ENCODE measurements around the gene YIPF1. TPM values are rescaled to one million over a fixed set of nuclear protein-coding genes. Genes with fewer than 3 reads are reported as not detected.

Gene YIPF1
- total RNA-seq, 1 donor from 2014 or later = 41.2 TPM

DNA sequence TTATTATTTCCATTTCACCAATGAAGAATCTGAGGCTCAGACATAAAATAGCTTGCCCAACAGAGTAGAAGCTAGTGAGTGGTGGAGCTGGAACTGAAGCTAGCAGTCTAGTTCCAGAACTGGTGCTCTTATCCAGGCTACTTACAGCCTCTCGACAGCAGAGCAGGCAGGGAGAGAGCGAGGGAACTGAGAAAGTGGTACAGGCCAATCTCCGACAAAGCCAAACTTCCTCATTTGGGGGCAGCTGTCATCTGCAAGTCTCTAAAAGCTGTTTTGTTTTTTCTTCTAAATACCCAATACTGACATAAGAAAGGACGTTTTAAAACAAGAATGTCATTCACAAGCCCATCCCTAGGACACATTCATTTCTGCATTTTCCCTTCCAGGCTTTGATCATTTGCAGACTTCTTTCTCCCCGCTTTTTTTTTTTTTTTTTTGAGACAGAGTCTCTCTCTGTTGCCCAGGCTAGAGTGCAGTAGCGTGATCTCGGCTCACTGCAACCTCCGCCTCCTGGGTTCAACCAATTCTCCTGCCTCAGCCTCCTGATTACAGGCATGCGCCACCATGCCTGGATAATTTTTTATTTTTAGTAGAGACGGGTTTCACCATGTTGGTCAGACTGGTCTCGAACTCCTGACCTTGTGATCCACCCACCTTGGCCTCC lies 20.0 kb downstream of the YIPF1 start:
- no peak for DNase-seq (ENCODE audit: low spot score)
- H4K20me1 ChIP-seq (ENCODE audit: low read depth) = no peaks in the 10 kb centered on the region
- no peaks in the 10 kb centered on the region for H3F3A ChIP-seq (ENCODE audit: low read depth)
- no peaks in the 10 kb centered on the region for H3K27me3 ChIP-seq
- no peak overlapping the region for H3K4me3 ChIP-seq
- no peaks in the 10 kb centered on the region for H3K79me2 ChIP-seq (ENCODE audit: low read depth)
- Mint-ChIP-seq H3K4me1 (no peaks in the 10 kb centered on the region), H3K27me3 (ENCODE audit: insufficient read depth, low read depth) (no peaks in the 10 kb centered on the region), H3K9me3 (no peaks in the 10 kb centered on the region), H3K27ac (no peak overlapping the region), H3K4me3 (no peak overlapping the region), H3K36me3 (peaks cover 18% of the 10 kb centered on the region)
- no peaks in the 10 kb centered on the region for H3K4me1 ChIP-seq
- no peaks in the 10 kb centered on the region for H3K36me3 ChIP-seq
- no peak overlapping the region for H3K4me2 ChIP-seq
- H3K27ac ChIP-seq = no peak overlapping the region
- no peak overlapping the region for H2AFZ ChIP-seq (replicated peaks)
- no peak overlapping the region for H3K9ac ChIP-seq
- H3K9me3 ChIP-seq (ENCODE audit: low read depth) = no peaks in the 10 kb centered on the region
- TF ChIP-seq, protein P1, sequence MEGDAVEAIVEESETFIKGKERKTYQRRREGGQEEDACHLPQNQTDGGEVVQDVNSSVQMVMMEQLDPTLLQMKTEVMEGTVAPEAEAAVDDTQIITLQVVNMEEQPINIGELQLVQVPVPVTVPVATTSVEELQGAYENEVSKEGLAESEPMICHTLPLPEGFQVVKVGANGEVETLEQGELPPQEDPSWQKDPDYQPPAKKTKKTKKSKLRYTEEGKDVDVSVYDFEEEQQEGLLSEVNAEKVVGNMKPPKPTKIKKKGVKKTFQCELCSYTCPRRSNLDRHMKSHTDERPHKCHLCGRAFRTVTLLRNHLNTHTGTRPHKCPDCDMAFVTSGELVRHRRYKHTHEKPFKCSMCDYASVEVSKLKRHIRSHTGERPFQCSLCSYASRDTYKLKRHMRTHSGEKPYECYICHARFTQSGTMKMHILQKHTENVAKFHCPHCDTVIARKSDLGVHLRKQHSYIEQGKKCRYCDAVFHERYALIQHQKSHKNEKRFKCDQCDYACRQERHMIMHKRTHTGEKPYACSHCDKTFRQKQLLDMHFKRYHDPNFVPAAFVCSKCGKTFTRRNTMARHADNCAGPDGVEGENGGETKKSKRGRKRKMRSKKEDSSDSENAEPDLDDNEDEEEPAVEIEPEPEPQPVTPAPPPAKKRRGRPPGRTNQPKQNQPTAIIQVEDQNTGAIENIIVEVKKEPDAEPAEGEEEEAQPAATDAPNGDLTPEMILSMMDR (IDR thresholded peaks at IDR 0.05) = no peak
- TF ChIP-seq EZH2phosphoT487 (IDR thresholded peaks at IDR 0.05) = no peak
- no peak for TF ChIP-seq EZH2 (IDR thresholded peaks at IDR 0.05)

DNA sequence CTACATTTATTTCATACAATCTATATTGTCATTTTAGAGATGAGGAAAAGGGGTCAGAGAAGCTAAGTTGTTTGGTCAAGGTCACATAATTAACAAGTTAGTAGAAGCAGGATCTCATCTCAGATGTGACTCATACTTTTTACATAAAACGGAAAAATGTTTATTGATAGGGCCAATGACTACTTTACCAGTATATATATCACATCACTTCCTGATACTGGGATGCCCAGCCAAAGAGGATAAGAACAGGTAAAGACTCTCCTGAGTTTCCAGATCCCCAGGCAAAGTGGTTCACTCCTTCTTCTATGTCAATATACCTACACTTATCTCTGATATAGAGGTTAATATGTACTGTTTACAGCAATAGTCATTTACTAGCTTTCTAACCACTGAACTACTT lies 21.0 kb downstream of the YIPF1 start:
- Histone ChIP-seq H3K9ac (no peak overlapping the region), H3K79me2 (ENCODE audit: low read depth) (no peaks in the 10 kb centered on the region), H2AFZ (replicated peaks) (no peak overlapping the region), H3F3A (ENCODE audit: low read depth) (no peaks in the 10 kb centered on the region), H3K27me3 (no peaks in the 10 kb centered on the region), H3K27ac (no peak overlapping the region), H4K20me1 (ENCODE audit: low read depth) (no peaks in the 10 kb centered on the region), H3K4me3 (no peak overlapping the region), H3K36me3 (no peaks in the 10 kb centered on the region), H3K9me3 (ENCODE audit: low read depth) (no peaks in the 10 kb centered on the region), H3K4me1 (no peaks in the 10 kb centered on the region), H3K4me2 (no peak overlapping the region)
- no peak overlapping the region for H3K27ac Mint-ChIP-seq
- peaks cover 18% of the 10 kb centered on the region for H3K36me3 Mint-ChIP-seq
- DNase-seq (ENCODE audit: low spot score) = no peak
- TF ChIP-seq EZH2phosphoT487 (IDR thresholded peaks at IDR 0.05) (no peak), EZH2 (IDR thresholded peaks at IDR 0.05) (no peak)
- TF ChIP-seq, protein P1 (IDR thresholded peaks at IDR 0.05) = no peak
- H3K9me3 Mint-ChIP-seq = no peaks in the 10 kb centered on the region
- H3K4me1 Mint-ChIP-seq = no peaks in the 10 kb centered on the region
- no peaks in the 10 kb centered on the region for H3K27me3 Mint-ChIP-seq (ENCODE audit: insufficient read depth, low read depth)
- H3K4me3 Mint-ChIP-seq = no peak overlapping the region

DNA sequence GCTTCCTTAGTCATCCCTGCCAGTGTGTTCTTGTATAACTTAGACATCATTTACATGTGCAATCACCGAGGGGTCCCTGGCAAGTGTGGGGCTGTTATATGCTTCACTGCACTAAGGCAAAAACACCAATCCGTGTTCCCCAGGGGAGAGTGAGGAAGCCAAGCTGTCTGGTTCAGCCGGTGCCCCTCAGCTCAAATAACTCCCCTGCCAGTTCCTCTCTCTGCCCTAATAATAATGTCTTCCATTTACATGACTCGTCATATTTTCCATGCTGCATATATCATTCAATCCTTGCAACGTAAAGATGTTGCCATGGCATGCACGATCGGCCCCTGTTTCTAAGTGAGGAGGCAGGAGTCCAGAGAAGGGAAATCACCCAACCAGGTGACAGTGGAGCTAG lies 27.1 kb downstream of the YIPF1 start:
- TF ChIP-seq EZH2 (IDR thresholded peaks at IDR 0.05) (no peak), EZH2phosphoT487 (IDR thresholded peaks at IDR 0.05) (no peak)
- TF ChIP-seq, protein P1 (IDR thresholded peaks at IDR 0.05) = no peak
- Mint-ChIP-seq H3K4me1 (peaks cover 2% of the 10 kb centered on the region), H3K36me3 (peaks cover 13% of the 10 kb centered on the region), H3K27ac (peak overlapping the region; percentile 14), H3K9me3 (no peaks in the 10 kb centered on the region), H3K4me3 (no peak overlapping the region), H3K27me3 (ENCODE audit: insufficient read depth, low read depth) (no peaks in the 10 kb centered on the region)
- no peaks in the 10 kb centered on the region for H3K36me3 ChIP-seq
- H3F3A ChIP-seq (ENCODE audit: low read depth) = peaks cover 4% of the 10 kb centered on the region
- DNase-seq (ENCODE audit: low spot score) = no peak
- H3K9me3 ChIP-seq (ENCODE audit: low read depth) = no peaks in the 10 kb centered on the region
- H3K4me2 ChIP-seq = no peak overlapping the region
- H4K20me1 ChIP-seq (ENCODE audit: low read depth) = no peaks in the 10 kb centered on the region
- H3K79me2 ChIP-seq (ENCODE audit: low read depth) = no peaks in the 10 kb centered on the region
- H3K4me1 ChIP-seq = peaks cover 4% of the 10 kb centered on the region
- H3K4me3 ChIP-seq = no peak overlapping the region
- no peak overlapping the region for H2AFZ ChIP-seq (replicated peaks)
- no peaks in the 10 kb centered on the region for H3K27me3 ChIP-seq
- no peak overlapping the region for H3K9ac ChIP-seq
- H3K27ac ChIP-seq = no peak overlapping the region
